HG03175 (cell line): ENCODE results near the gene ADGRD1.

Experiments
- ATAC-seq: cut with Tn5 transposase; IDR thresholded peaks from one replicate; pipeline ENCODE4 v1.9.1; 2021; ENCODE audit warnings: mild to moderate bottlenecking, moderate library complexity; ENCODE audit not compliant: unreplicated experiment

The ADGRD1 gene

GRCh38 chr12:131005161-131006035 lies 51.7 kb downstream of the ADGRD1 start:
- ATAC-seq = no peak

- no peak for ATAC-seq
These were observed 52.5 kb downstream of the ADGRD1 start for GRCh38 chr12:131006036-131006735.

GRCh38 chr12:131007031-131007739 lies 53.5 kb downstream of the ADGRD1 start:
- no peak for ATAC-seq

GRCh38 chr12:131007740-131008117 lies 54.0 kb downstream of the ADGRD1 start:
- no peak for ATAC-seq

GRCh38 chr12:131008131-131008912 lies 54.6 kb downstream of the ADGRD1 start:
- ATAC-seq = no peak

- ATAC-seq = no peak
These were observed 55.2 kb downstream of the ADGRD1 start for GRCh38 chr12:131008913-131009270.

- ATAC-seq = no peak
These were observed 56.1 kb downstream of the ADGRD1 start for GRCh38 chr12:131009595-131010395.

GRCh38 chr12:131010396-131011131 lies 56.9 kb downstream of the ADGRD1 start:
- no peak for ATAC-seq

GRCh38 chr12:131011165-131012079 lies 57.7 kb downstream of the ADGRD1 start:
- ATAC-seq = no peak

- ATAC-seq = no peak
These were observed 58.8 kb downstream of the ADGRD1 start for GRCh38 chr12:131012279-131013069.

- ATAC-seq = no peak
These were observed 59.4 kb downstream of the ADGRD1 start for GRCh38 chr12:131013118-131013517.

- no peak for ATAC-seq
These were observed 60.6 kb downstream of the ADGRD1 start for GRCh38 chr12:131014343-131014742.

GRCh38 chr12:131015581-131016337 lies 62.1 kb downstream of the ADGRD1 start:
- ATAC-seq = no peak

- no peak for ATAC-seq
These were observed 63.8 kb downstream of the ADGRD1 start for GRCh38 chr12:131017477-131017991.

- ATAC-seq = no peak
These were observed 64.4 kb downstream of the ADGRD1 start for GRCh38 chr12:131018019-131018620.

GRCh38 chr12:131018808-131019397 lies 65.2 kb downstream of the ADGRD1 start:
- no peak for ATAC-seq
